ENCODE measurements around the gene SLX9. TPM values are rescaled to one million over a fixed set of nuclear protein-coding genes. Genes with fewer than 3 reads are reported as not detected.

The SLX9 gene
- total RNA-seq, 1 donor from 2014 or later, result 33.3 TPM

- Mint-ChIP-seq H3K9me3 (no peaks in the 10 kb centered on the region), H3K27ac (no peak overlapping the region), H3K4me3 (no peak overlapping the region), H3K27me3 (peaks cover 3% of the 10 kb centered on the region), H3K4me1 (ENCODE audit: unreplicated experiment) (peaks cover 11% of the 10 kb centered on the region), H3K36me3 (no peaks in the 10 kb centered on the region)
- no peak for DNase-seq (ENCODE audit: extremely low spot score, unreplicated experiment)
- TF ChIP-seq CTCF (conservative IDR thresholded peaks at IDR 0.05), result no peak
These were observed 52.8 kb downstream of the SLX9 start for GRCh38 chr21:44992608-44993031.

GRCh38 chr21:44993321-44994046 is 53.7 kb downstream of the SLX9 start:
- Mint-ChIP-seq H3K27me3 (peaks cover 3% of the 10 kb centered on the region), H3K4me3 (no peak overlapping the region), H3K27ac (no peak overlapping the region), H3K9me3 (no peaks in the 10 kb centered on the region), H3K36me3 (no peaks in the 10 kb centered on the region), H3K4me1 (ENCODE audit: unreplicated experiment) (peaks cover 11% of the 10 kb centered on the region)
- no peak for TF ChIP-seq CTCF (conservative IDR thresholded peaks at IDR 0.05)
- DNase-seq (ENCODE audit: extremely low spot score, unreplicated experiment), result no peak

- no peaks in the 10 kb centered on the region for H3K9me3 Mint-ChIP-seq
- peaks cover 11% of the 10 kb centered on the region for H3K4me1 Mint-ChIP-seq (ENCODE audit: unreplicated experiment)
- no peaks in the 10 kb centered on the region for H3K36me3 Mint-ChIP-seq
- TF ChIP-seq CTCF (conservative IDR thresholded peaks at IDR 0.05), result no peak
- peaks cover 3% of the 10 kb centered on the region for H3K27me3 Mint-ChIP-seq
- DNase-seq (ENCODE audit: extremely low spot score, unreplicated experiment), result no peak
- no peak overlapping the region for H3K4me3 Mint-ChIP-seq
- peak overlapping the region; percentile 16 for H3K27ac Mint-ChIP-seq
These were observed 54.3 kb downstream of the SLX9 start for GRCh38 chr21:44994047-44994694.

GRCh38 chr21:44994695-44995342 is 55.0 kb downstream of the SLX9 start:
- TF ChIP-seq CTCF (conservative IDR thresholded peaks at IDR 0.05), result no peak
- Mint-ChIP-seq H3K27me3 (peaks cover under 1% of the 10 kb centered on the region), H3K4me1 (ENCODE audit: unreplicated experiment) (peaks cover 5% of the 10 kb centered on the region), H3K9me3 (no peaks in the 10 kb centered on the region), H3K27ac (peak overlapping the region; percentile 16), H3K36me3 (no peaks in the 10 kb centered on the region), H3K4me3 (no peak overlapping the region)
- DNase-seq (ENCODE audit: extremely low spot score, unreplicated experiment), result no peak

- no peak for TF ChIP-seq CTCF (conservative IDR thresholded peaks at IDR 0.05)
- no peaks in the 10 kb centered on the region for H3K36me3 Mint-ChIP-seq
- H3K4me1 Mint-ChIP-seq (ENCODE audit: unreplicated experiment), result peaks cover 5% of the 10 kb centered on the region
- H3K27ac Mint-ChIP-seq, result no peak overlapping the region
- H3K27me3 Mint-ChIP-seq, result no peaks in the 10 kb centered on the region
- H3K4me3 Mint-ChIP-seq, result no peak overlapping the region
- no peak for DNase-seq (ENCODE audit: extremely low spot score, unreplicated experiment)
- no peaks in the 10 kb centered on the region for H3K9me3 Mint-ChIP-seq
These were observed 55.6 kb downstream of the SLX9 start for GRCh38 chr21:44995343-44995941.

All from type B pancreatic cell (in vitro differentiated cells).